ENCODE results near the gene MYLK2. TPM values are rescaled to one million over a fixed set of nuclear protein-coding genes. Genes with fewer than 3 reads are reported as not detected.

Gene MYLK2
- total RNA-seq, 2 experiments from 2014 or later: not detected

GRCh38 chr20:31817461-31817860 is 1.7 kb upstream of the MYLK2 start:
- ChIA-PET POLR2A (no interaction called here), CTCF (no interaction called here)
- DNase-seq: no peak
- Histone ChIP-seq H3K27ac (ENCODE audit: low read depth in 1 of 2, low read length in 2 of 2) (no peak overlapping the region), H3K9me3 (ENCODE audit: control insufficient read depth in 1 of 2, insufficient read depth in 1 of 2, low read length in 2 of 2) (no peaks in the 10 kb centered on the region), H3K36me3 (ENCODE audit: insufficient read depth, low read length) (no peaks in the 10 kb centered on the region), H3K4me3 (ENCODE audit: low read length) (no peak overlapping the region), H3K4me1 (ENCODE audit: insufficient read depth, low read length) (peaks cover 2% of the 10 kb centered on the region), H3K27me3 (ENCODE audit: control insufficient read depth in 1 of 2, insufficient read depth in 2 of 2, low read length in 2 of 2) (peaks cover 0 to 2% of the 10 kb centered on the region in 2 experiments)
- Mint-ChIP-seq H3K27ac (no peak overlapping the region), H3K4me1 (ENCODE audit: low read depth) (no peaks in the 10 kb centered on the region), H3K4me3 (no peak overlapping the region), H3K27me3 (no peaks in the 10 kb centered on the region), H3K36me3 (ENCODE audit: low read depth) (no peaks in the 10 kb centered on the region), H3K9me3 (no peaks in the 10 kb centered on the region)
- intact Hi-C loops (cut with DNase I, micrococcal nuclease): no loop called here
- no peak for TF ChIP-seq CTCF (IDR thresholded peaks at IDR 0.05)
- no peak for ATAC-seq (ENCODE audit: poor library complexity)

DNA sequence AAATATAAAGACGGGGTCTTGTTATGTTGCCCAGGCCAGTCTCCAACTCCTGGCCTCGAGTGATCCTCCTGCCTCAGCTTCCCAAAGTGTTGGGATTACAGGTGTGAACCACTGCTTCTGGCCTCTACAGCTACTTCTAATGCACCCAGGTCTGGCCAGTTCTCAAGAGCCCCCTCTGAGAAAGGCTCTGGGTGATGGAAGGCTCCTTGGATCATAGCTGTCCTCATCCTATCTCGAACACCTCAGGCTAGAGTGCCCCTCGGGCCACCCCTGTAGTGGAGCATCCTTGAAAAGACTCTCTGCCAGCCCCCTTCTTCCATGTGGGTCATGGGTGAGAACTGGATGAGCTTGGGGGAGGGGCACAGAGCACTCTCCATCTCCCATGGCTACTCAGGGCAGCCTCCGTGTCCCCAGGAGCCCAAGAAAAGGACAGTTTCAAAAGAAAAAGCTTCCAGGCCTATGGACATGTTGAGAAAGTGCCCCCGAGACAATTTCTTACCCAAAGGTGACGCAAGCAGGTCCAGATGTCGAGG is 714 bp upstream of the MYLK2 start:
- H3K27me3 ChIP-seq (ENCODE audit: control insufficient read depth in 1 of 2, insufficient read depth in 2 of 2, low read length in 2 of 2): peaks cover 0 to 3% of the 10 kb centered on the region in 2 experiments
- Mint-ChIP-seq H3K36me3 (ENCODE audit: low read depth) (no peaks in the 10 kb centered on the region), H3K9me3 (no peaks in the 10 kb centered on the region), H3K4me1 (ENCODE audit: low read depth) (no peaks in the 10 kb centered on the region), H3K4me3 (no peak overlapping the region), H3K27ac (no peak overlapping the region), H3K27me3 (no peaks in the 10 kb centered on the region)
- H3K9me3 ChIP-seq (ENCODE audit: control insufficient read depth in 1 of 2, insufficient read depth in 1 of 2, low read length in 2 of 2): no peaks in the 10 kb centered on the region
- ChIA-PET POLR2A (no interaction called here), CTCF (no interaction called here)
- peaks cover 10% of the 10 kb centered on the region for H3K4me1 ChIP-seq (ENCODE audit: insufficient read depth, low read length)
- H3K27ac ChIP-seq (ENCODE audit: low read depth in 1 of 2, low read length in 2 of 2): no peak overlapping the region
- H3K36me3 ChIP-seq (ENCODE audit: insufficient read depth, low read length): no peaks in the 10 kb centered on the region
- DNase-seq (no peak), ATAC-seq (ENCODE audit: poor library complexity) (no peak)
- no peak overlapping the region for H3K4me3 ChIP-seq (ENCODE audit: low read length)
- TF ChIP-seq CTCF (IDR thresholded peaks at IDR 0.05): no peak
- intact Hi-C loops (cut with DNase I, micrococcal nuclease): no loop called here

GRCh38 chr20:31820228-31820627 is 1.1 kb downstream of the MYLK2 start:
- ChIA-PET CTCF (no interaction called here), POLR2A (no interaction called here)
- Histone ChIP-seq H3K4me1 (ENCODE audit: insufficient read depth, low read length) (peaks cover 10% of the 10 kb centered on the region), H3K36me3 (ENCODE audit: insufficient read depth, low read length) (no peaks in the 10 kb centered on the region), H3K27me3 (ENCODE audit: control insufficient read depth in 1 of 2, insufficient read depth in 2 of 2, low read length in 2 of 2) (peaks cover 0 to 3% of the 10 kb centered on the region in 2 experiments), H3K9me3 (ENCODE audit: control insufficient read depth in 1 of 2, insufficient read depth in 1 of 2, low read length in 2 of 2) (no peaks in the 10 kb centered on the region), H3K4me3 (ENCODE audit: low read length) (no peak overlapping the region), H3K27ac (ENCODE audit: low read depth in 1 of 2, low read length in 2 of 2) (no peak overlapping the region)
- no peaks in the 10 kb centered on the region for H3K9me3 Mint-ChIP-seq
- H3K27me3 Mint-ChIP-seq: no peaks in the 10 kb centered on the region
- no peaks in the 10 kb centered on the region for H3K4me1 Mint-ChIP-seq (ENCODE audit: low read depth)
- H3K27ac Mint-ChIP-seq: no peak overlapping the region
- no peak overlapping the region for H3K4me3 Mint-ChIP-seq
- DNase-seq: no peak
- no peaks in the 10 kb centered on the region for H3K36me3 Mint-ChIP-seq (ENCODE audit: low read depth)
- no peak for ATAC-seq (ENCODE audit: poor library complexity)
- no peak for TF ChIP-seq CTCF (IDR thresholded peaks at IDR 0.05)
- intact Hi-C loops (cut with DNase I, micrococcal nuclease): loop anchor here in 1 of 2 experiments (10.0 kb wide), 1 partner anchor 835 kb away; no protein-coding TSS in a partner anchor
